IPS-NIHi7 (cell line): ENCODE results near the gene KRT28.

ENCODE experiments used
- DNase-seq: peaks from one replicate; pipeline ENCODE4 v3.0.0; 2012; ENCODE audit warnings: mixed read lengths; ENCODE audit errors: extremely low spot score

KRT28 gene, protein sequence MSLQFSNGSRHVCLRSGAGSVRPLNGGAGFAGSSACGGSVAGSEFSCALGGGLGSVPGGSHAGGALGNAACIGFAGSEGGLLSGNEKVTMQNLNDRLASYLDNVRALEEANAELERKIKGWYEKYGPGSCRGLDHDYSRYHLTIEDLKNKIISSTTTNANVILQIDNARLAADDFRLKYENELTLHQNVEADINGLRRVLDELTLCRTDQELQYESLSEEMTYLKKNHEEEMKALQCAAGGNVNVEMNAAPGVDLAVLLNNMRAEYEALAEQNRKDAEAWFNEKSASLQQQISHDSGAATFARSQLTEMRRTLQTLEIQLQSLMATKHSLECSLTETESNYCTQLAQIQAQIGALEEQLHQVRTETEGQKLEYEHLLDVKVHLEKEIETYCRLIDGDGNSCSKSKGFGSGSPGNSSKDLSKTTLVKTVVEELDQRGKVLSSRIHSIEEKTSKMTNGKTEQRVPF

DNA sequence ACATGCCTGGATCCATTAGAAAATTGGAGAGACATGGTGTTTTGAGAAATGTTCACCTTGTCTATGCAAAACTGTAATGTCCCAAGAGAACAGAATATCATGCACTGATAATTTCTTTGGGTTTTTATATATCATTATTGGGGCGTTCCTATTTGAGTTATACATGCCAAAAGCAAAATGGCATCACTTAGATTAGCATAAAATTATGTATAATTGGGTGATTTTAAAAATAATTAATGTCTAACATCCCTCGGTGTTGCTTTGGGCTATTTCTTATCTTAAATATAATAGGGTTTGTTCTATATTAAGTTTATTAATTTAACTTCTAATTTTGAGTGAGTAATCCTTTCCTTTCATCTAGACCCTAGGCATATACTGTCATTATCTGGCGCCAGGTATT lies at the start of gene KRT28:
KRT28 (minus strand) TSS at position 101 of the 400 bp plus-strand sequence; CDS start at position 35, 66 bp downstream.
- no peak for DNase-seq

DNA sequence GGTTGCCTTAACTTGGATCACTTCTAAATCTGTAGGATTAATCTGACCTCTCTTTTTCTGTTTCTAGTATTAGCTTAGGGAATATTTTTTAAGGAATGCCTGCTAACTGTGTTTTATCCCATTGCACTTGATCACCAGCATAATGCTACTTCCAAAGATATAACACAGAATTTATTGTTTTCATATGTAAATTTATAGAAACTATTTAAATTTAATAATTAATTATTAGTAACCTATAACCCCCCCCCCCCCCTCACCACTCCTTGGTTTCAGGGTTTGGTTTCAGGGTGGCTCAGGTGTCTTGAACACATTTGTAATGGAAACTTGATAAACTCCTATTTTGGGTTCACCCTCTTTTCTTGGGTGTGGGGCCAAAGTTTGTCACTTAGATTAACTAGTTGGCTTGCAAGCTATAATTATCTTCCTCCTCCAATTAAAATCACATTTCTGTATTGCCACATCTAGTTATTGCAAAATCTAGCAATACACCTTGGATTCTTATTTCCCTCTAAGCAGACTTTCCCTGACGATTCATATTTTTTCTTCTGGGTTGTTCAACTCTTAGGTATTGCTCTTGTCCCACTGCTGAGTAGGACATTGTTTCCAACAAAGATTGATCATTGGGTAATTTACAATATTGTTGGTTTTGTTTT lies 49.0 kb upstream of the KRT28 start:
- no peak for DNase-seq

DNA sequence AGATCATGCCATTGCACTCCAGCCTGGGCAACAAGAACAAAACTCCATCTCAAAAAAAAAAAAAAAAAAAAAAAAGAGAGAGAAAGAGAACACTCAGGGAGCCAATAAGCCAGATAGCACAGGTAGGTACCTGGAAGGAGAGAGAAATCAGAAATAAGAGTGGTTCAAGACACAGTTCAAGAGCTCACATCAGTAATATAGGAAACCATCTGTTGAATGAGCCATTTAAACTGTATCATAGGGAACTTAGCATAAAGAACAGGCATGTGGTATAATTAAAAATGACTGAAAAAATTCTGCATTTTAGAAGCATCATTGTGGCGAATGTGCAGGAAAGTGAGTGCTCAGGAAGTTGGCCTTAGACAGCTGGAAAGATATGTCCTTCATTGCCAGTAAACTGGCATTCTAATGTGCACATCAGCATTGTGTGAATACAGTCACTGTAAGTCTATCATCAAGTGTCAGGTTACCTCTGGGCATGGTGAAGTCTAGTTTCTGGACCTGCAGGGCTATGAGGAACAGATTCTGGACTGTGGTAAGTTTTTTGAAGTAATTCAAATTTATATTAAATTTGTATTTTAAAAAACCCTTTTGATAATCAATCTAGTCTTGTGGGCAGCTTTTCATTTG lies 46.9 kb upstream of the KRT28 start:
- DNase-seq = no peak

DNA sequence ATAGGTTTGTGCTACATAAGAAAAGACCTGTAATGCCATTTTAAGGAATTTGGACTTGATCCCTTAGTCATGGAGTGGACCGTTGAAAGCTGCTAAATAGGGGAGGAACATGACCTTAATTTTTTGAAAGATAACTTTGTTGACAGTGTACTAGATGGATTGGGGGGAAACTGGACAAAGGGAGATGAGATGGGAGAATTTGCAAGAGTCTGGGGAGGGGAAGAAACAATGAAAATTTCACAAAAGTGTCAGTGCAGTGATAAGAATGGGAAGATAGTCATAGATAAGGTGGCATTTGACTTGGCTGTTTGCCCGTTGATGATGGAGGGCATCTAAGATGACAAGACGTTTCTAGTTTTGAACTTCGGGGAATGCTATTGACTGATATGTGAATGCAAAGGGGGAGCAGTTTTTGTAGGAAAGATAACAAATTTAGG lies 44.9 kb upstream of the KRT28 start:
- DNase-seq = no peak

DNA sequence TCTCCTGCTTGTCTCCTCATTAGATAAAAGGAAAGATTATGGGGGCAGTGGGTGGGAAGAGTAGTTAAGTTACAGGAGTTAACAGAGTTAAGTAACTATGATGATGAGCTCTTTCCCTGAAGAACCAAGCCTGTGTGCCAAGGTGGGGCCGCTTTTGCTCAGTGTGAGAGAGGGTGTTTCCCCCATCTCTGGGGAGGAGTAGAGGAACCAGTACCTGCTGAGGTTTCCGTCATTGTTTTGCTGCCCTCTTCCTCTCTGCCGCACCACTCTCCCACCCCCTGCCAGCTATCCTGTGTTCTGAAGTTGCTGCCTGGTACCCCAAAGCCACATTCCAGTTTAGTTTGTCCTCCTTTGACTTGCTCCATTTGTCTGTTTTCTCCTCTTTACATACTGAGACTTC lies 43.5 kb upstream of the KRT28 start:
- DNase-seq = no peak

DNA sequence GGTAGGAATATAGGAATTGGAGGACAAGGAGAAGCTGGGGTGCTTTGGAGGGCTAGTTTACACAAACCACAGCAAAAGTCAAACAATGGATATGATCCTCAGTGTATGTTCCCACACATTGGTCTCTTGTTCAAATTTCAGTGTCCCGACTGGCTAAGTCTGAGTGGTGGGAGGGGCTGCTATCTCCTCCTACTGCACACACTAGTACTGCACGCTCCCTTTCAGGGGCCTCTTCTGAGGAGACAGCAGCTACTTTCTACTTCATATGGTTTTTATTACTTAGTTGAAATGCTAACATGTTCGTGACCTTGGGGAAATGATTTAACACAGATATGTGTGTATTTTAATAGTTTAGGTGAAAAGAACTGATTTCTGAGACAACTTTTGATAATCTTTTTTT lies 41.5 kb upstream of the KRT28 start:
- no peak for DNase-seq

DNA sequence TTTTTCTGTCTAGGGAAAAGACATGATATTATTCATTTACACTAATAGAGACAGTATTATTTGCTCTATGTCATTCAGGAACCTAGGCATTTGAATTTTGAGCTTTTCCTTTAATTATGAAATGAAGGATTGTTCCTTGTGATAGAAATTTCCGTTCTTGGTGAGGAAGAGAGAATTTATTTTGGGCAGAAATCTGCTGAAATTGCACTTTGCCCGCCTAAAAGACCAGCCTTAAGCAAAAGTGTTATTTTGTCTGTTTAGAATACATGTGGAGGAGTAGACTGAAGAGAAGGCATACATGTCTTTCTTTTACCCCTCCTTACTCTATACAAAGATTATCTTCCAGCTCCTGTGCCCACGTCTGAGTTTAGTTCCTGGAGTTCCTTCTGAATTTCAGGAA lies 39.4 kb upstream of the KRT28 start:
- no peak for DNase-seq

DNA sequence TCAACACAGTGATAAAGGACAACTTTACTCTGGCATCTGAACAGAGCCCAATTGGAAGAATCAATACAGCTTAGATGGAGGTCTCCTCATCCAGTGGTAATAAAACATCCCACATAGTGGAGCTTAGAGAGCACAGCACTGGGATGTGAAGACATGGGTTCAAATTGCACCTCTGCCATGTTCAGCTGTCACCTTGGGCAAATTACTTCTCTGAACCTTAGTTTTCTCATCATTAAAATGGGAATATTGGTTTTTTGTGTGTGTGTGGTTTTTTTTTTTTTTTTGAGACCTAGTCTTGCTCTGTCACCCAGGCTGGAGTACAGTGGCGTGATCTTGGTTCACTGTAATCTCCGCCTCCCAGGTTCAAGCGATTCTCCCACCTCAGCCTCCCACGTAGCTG lies 36.3 kb upstream of the KRT28 start:
- no peak for DNase-seq

DNA sequence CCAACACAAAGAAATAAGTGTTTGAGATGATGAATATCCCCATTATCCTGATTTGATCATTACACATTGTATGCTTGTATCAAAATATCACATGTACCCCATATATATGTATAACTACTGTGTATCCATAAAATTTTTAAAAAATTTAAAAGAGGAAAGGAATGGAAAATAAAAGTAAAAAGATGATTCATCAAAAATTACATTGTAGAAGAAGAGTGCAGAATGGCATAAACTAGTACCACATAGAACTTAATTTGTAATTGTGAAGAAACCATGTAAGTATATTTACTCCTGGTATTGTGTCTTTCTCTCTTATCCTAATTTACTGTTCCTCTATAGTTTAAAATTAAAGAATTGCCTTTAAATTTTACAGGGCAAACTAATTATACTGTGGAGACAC lies 34.1 kb upstream of the KRT28 start:
- DNase-seq = no peak

DNA sequence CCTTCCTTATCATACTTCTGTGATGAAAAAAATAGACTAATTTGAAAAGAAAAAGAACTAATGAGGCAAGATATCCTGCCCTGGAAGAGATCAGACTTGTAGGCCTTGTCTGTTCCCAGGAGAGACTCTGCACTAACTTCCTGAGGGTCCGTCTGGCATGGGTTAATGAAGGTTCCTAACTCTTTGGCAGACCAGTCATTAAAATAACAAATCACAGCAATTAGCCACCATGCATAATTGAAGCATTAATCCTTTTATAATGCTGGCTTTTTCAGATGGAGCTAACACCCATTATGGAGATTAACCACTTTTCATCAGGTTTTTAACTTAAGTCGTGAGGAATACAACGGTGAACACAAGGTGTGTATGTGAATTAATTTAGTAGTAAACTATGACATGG lies 33.1 kb upstream of the KRT28 start:
- DNase-seq = no peak

DNA sequence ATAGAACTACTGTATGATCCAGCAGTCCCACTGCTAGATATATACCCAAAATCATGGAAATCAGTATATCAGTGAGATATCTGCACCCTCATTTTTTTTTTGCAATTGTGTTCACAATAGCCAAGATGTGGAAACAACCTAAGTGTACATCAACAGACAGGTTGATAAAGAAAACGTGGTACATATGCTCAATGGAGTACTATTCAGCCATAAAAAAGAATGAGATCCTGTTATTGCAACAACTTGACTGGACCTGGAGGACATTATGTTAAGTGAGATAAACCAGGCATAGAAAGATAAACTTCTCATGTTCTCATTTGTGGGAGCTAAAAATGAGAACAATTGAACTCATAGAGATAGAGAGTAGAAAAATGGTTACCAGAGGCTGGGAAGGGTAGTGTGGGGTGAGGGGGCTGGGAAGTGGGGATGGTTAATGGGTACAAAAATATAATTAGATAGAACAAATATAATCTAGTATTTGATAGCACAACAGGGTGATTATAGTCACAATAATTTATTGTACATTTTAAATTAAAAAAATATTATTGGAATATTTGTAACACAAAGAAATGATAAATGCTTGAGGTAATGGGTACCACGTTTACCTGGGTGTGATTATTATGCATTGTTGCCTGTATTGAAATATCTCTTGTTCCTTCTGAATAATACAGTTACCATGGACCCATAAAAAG lies 30.5 kb upstream of the KRT28 start:
- no peak for DNase-seq

DNA sequence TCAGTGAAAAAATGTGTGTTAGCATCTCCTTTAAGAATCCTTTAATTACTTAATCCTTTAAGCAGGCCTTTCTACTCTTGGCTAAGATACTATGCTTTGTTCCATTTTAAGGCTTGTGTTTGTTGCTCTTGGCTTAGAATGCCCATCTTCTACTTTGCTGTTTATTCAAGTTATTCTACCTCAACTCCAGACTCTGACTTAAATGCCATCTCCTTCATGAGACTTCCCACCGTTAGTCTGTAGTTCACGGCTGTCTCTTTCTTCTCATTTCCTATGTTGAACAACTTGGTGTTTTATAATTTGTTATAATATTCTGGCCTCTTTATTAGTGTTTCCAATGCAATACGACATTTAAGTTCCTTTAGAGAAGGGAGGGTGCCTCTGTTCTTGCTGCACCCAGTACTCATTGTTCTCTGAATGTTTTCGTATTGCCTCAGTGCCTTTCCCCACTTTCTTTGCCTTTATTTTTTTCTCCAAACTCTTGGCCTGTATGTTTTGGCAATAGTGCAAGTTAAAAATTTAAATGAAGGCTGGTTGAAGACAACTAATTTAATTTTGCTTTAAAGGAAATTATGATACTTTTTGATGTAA lies 28.8 kb upstream of the KRT28 start:
- no peak for DNase-seq

DNA sequence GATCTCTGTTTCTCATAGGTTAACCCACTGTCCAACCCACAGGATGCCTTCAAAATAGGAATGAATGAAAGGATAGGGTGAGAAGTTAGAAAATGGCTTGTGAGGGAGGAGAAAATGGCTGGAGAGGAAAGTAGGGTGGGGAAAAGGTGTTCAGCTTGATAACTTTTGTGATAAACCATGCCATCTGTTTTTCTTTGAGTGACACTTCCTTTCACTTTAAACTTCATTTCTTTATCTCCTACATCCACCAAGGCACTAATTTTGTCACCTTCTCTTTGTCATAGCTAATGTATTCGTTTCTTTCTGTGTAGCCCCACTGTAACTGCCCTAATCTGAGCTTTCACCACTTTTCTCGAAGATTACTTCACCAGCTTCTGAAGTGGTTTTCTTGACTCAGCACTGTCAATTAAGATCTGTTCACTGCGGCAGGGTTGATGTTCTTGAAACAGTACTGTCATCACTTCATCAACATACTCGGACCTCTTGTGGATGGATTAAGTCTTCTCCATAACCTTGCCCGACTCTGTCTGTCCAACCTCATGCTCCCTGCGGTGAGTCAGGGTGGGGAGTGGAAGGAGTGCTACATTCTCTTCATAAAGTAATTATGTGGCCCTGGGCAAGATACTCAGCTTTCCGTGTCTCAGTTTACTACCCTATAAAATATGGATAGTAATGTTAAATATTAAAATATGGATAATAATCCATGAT lies 28.1 kb upstream of the KRT28 start:
- no peak for DNase-seq

DNA sequence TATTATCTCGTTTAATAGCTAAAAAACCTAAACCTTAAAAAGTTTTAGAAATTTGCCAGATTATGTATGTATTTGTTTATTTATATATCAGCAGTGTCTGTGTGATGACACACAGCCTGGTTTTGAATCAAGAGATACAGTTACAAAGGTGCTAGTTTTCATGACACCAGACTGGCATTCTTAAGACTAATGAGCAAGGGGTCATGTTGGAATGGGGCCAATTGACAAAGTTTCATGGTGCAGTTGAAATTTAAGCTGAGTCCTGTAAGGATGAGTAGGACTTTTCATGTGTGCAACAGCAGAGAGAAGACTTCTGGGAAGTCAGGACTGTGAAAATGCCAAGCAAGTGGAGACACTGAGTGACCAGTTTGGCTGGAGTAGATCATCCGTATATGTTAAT lies 25.8 kb upstream of the KRT28 start:
- no peak for DNase-seq

DNA sequence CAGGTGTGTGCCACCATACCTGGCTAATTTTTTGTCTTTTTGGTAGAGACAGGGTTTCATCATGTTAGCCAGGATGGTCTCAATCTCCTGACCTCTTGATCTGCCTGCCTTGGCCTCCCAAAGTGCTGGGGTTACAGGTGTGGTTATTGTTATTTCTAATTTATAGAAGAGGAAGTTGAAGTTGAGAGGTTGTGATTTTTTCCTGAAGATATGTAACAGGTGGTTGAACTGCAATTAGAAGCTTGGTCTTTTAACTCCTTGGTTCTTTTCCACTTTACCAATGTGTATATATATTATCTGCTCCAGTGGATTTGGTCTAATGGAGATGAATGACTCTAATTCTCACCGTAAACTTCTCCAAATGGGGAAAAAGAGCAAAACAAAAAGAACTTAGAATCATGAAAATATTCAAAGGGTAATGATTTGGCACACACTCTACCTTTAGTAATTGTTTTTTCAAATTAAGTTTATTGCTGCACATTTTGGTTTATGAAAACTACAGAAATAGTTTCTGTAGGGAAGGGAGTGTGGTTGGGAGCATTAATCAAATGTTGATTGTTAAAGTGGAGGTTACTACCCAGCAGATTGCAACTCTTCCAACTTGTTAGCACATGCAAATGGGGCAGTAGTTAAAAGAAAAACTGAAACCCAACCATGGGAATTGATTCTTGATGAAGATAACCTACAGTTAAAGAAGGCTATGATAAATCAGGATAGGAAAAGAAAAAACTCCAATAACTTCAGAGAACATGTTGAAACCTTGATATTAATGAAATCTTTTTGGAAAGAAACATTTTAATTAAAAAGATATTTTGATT lies 24.5 kb upstream of the KRT28 start:
- no peak for DNase-seq

DNA sequence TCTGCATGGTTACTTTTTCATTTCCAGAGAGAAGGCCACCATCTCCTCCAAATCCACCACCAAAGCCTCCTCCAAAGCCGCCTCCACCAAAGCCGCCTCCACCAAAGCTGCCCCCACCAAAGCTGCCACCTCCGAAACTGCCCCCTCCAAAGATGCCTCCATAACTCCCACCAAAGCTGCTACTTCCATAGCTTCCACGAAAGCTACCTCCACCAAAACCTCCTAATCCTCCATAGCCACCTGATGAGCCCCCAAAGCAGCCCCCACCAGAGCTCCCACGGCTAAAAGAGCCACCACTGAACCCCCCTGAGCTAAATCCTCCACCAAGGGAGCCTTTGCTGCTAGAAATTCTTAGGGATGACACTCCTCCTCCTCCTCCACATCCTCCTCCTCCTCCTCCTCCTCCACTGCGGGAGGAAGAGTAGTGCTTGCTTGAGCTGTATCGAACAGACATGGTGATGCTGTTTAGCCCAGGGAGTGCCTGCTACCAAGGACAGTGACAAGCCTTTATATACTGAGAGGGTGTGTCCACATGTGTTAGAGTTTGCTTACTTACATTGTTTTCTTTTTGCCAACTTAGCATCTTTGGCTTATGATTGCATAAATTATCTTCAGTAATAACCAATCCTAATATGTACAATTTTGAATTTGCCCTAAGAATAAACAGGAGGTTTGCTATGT lies 22.5 kb upstream of the KRT28 start, which contains the start of gene KRT10:
KRT10 (minus strand) TSS at position 483 of the 681 bp plus-strand sequence; CDS start at position 454, 29 bp downstream.
- no peak for DNase-seq

DNA sequence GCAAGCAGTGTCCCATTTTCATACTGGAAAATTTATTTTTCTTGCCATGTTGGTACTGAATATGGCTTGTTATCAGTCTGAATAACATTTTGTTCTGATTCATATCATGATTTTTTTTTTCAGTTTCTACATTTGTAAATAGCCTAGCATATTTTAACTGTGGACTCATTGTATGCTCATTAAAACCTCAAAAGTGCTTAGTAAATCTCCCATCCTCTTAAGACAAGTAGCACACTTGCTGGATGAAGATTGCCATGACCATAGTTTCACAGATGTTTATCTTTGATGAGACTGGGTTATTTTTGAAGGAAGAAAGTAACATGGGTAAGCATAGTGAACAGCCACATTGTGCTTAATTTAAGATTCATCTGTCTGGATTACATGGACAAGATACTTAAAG lies 21.8 kb upstream of the KRT28 start:
- no peak for DNase-seq

DNA sequence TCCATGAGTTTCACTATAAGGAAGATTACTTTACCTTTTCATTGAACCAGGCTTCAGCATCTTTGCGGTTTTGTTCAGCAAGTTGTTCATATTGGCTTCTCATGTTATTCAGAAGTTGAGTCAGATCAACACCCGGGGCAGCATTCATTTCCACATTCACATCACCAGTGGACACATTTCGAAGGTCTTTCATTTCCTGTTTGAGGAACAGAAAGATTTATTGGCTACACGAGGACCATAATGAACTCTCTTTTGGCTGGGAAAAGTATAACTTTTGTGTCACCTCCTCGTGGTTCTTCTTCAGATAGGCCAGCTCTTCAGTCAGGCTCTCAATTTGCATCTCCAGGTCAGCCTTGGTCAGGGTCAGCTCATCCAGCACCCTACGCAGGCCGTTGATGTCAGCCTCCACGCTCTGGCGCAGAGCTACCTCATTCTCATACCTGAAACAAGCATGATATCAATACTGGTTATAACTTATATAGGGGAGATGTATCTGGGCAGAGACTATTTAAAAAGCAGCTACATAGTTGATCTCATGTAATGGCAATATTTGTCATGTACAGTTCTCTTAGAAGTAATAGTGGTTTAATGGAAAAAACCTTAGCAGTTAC lies 20.6 kb upstream of the KRT28 start:
- no peak for DNase-seq

DNA sequence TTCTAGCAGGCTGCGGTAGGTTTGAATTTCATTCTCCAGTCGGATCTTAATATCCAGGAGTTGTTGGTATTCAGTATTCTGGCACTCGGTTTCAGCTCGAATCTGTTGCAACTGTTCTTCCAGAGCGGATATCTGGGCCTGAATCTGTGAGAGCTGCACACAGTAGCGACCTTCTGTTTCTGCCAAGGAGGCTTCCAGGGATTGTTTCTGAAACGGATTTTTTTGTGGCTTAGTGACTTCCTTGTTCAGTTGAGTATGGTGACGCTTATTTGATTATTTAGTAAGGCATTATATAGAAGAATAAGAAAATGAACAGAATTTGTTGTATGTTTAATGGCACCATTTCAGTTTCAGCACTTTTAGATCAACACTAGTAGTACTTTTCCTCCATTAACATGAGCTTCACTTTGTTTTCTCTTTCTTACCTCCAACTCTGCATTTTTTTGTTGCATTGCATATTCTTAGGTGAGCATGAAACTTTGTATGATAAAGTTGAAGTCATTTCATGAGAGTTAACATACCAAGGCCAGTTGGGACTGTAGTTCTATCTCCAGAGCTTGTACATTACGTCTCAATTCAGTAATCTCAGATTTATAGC lies 19.9 kb upstream of the KRT28 start:
- no peak for DNase-seq
